Astrocyte (in vitro differentiated cells and primary cell): ENCODE results near the gene MVD.

Experiments used
- EZH2 ChIP-seq: IDR thresholded peaks from 2 replicates; pipeline ENCODE4 v1.6.1; 2012; ENCODE audit warnings: mild to moderate bottlenecking, low read length, inconsistent platforms; ENCODE audit not compliant: insufficient read depth
- TF ChIP-seq, protein P1 (sequence below): IDR thresholded peaks from 2 replicates; pipeline ENCODE4 v1.5.1; 2011; ENCODE audit warnings: low read depth, mild to moderate bottlenecking, inconsistent platforms, low read length, moderate library complexity; ENCODE audit not compliant: insufficient read depth

DNA sequence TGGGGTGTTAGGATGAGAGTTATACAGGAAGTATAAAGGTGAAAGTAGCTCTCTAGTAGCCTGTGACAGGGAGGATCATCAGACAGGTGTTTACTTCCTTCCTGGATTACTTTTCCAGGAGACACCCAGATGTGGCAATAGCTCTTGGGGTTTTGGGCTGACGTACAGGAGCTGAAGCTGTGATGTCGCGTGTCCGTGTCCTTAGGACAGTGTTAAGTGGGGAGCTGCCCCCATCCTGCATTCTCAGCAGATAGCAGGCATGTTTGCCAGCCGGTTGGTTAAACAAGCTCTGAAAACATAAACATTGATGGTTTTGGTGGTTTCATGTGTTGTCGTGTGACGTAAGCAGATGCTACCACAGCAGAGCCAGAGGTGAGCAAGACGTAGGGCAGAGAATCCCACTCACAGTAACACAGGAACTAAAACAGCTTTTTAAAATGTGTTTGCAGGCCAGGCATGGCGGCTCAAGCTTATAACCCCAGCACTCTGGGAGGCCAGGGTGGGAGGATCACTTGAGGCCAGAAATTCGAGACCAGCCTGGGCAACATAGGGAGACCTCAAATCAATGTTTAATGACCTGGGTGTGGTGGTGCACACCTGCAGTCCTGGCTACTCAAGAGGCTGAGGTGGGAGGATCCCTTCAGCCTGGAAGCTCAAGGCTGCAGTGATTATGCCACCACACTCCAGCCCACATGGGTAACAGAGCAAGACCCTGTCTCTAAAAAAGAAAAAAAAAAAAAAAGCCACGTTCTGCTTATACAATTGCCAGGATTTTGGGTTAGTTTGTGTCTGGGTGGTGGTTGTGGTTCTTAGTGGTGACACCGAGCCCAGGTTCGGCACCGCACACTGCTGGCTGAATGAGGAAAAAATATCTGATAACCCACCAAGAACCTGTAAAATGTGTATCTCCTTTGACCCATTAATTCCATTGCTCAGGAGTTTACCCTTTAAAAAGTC is 42.8 kb downstream of the MVD start:
- TF ChIP-seq, protein P1, sequence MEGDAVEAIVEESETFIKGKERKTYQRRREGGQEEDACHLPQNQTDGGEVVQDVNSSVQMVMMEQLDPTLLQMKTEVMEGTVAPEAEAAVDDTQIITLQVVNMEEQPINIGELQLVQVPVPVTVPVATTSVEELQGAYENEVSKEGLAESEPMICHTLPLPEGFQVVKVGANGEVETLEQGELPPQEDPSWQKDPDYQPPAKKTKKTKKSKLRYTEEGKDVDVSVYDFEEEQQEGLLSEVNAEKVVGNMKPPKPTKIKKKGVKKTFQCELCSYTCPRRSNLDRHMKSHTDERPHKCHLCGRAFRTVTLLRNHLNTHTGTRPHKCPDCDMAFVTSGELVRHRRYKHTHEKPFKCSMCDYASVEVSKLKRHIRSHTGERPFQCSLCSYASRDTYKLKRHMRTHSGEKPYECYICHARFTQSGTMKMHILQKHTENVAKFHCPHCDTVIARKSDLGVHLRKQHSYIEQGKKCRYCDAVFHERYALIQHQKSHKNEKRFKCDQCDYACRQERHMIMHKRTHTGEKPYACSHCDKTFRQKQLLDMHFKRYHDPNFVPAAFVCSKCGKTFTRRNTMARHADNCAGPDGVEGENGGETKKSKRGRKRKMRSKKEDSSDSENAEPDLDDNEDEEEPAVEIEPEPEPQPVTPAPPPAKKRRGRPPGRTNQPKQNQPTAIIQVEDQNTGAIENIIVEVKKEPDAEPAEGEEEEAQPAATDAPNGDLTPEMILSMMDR: no peak
- TF ChIP-seq EZH2: no peak
